ENCODE measurements around the gene HYAL2. TPM values are rescaled to one million over a fixed set of nuclear protein-coding genes. Genes with fewer than 3 reads are reported as not detected.

HYAL2 gene
- total and polyA plus RNA-seq, 2 of the 8 experiments (the other 6 are each of a cell fraction or from before 2014, with no cell fraction given), result 51.9 to 176 TPM

DNA sequence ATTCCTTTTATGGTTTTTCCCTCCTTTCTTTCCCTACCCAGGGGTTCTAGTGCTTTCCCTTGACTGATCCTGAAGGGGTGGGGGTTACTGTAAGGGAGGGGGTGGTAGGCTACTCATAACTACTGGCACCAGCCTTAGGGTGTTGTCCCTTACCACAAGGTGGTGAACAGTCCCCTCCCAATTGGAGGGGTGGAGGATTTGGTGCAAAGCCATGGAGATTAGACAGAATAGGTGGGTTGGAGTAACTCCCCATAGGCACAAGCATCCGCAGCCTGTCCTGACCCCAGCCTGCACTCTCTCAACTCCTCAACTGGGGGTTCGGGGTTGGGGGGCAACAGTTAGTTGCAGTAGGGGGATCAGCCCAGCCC is 2.6 kb upstream of the HYAL2 start:
- CTCF ChIA-PET (ENCODE audit: partially characterized antibody), result interaction anchor here (0.7 to 7.5 kb wide), 13 partner anchors 11 to 130 kb away, joined by 3 to 75 read pairs (median 11); partner anchors contain the start of genes HYAL1, IFRD2 and LSMEM2
- TF ChIP-seq EP300 (IDR thresholded peaks at IDR 0.05; ENCODE audit: borderline replicate concordance in 1 of 2, low read depth in 2 of 2, low read length in 2 of 2), result no peak
- no peak for TF ChIP-seq POLR2AphosphoS5 (IDR thresholded peaks at IDR 0.05; ENCODE audit: low read depth, low read length)
- no peak for TF ChIP-seq EZH2 (IDR thresholded peaks at IDR 0.05; ENCODE audit: low read depth, low read length, severe bottlenecking)
- TF ChIP-seq MAX (IDR thresholded peaks at IDR 0.05), result no peak
- no peak for TF ChIP-seq PHF8 (conservative IDR thresholded peaks at IDR 0.05; ENCODE audit: low read depth, low read length)
- TF ChIP-seq JUN (IDR thresholded peaks at IDR 0.05; ENCODE audit: low read depth, low read length), result no peak
- no peak for TF ChIP-seq HDAC2 (IDR thresholded peaks at IDR 0.05; ENCODE audit: borderline replicate concordance in 1 of 2, low read depth in 2 of 2, low read length in 2 of 2)
- no peak for TF ChIP-seq SRF (IDR thresholded peaks at IDR 0.05; ENCODE audit: low read depth, low read length)
- TF ChIP-seq, protein P1, sequence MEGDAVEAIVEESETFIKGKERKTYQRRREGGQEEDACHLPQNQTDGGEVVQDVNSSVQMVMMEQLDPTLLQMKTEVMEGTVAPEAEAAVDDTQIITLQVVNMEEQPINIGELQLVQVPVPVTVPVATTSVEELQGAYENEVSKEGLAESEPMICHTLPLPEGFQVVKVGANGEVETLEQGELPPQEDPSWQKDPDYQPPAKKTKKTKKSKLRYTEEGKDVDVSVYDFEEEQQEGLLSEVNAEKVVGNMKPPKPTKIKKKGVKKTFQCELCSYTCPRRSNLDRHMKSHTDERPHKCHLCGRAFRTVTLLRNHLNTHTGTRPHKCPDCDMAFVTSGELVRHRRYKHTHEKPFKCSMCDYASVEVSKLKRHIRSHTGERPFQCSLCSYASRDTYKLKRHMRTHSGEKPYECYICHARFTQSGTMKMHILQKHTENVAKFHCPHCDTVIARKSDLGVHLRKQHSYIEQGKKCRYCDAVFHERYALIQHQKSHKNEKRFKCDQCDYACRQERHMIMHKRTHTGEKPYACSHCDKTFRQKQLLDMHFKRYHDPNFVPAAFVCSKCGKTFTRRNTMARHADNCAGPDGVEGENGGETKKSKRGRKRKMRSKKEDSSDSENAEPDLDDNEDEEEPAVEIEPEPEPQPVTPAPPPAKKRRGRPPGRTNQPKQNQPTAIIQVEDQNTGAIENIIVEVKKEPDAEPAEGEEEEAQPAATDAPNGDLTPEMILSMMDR (IDR thresholded peaks at IDR 0.05; ENCODE audit: control extremely low read depth in 1 of 3, insufficient read depth in 1 of 3, low read depth in 1 of 3, low read length in 3 of 3), result no peak
- no peak for TF ChIP-seq CHD2 (IDR thresholded peaks at IDR 0.05; ENCODE audit: low read length)

More for the DNA sequence above, 2.6 kb upstream of the HYAL2 start:
- Histone ChIP-seq H4K8ac (ENCODE audit: extremely low read depth, insufficient read depth, low read length) (no peak overlapping the region), H3K56ac (replicated peaks; ENCODE audit: insufficient read length, low read depth, low read length) (no peak overlapping the region), H3K36me3 (ENCODE audit: control insufficient read depth in 2 of 4, insufficient read depth in 4 of 4, low read length in 3 of 4) (peaks cover 4 to 12% (median 7%) of the 10 kb centered on the region in 4 experiments; a peak in 5 of 8 replicates), H3K23ac (ENCODE audit: insufficient read length) (no peak overlapping the region), H4K20me1 (replicated peaks in 1 of 2; ENCODE audit: control insufficient read depth in 1 of 2, insufficient read depth in 2 of 2, low read length in 2 of 2) (peaks cover 1 to 8% of the 10 kb centered on the region in 2 experiments), H2AFZ (ENCODE audit: low read length) (no peak overlapping the region), H3K14ac (ENCODE audit: insufficient read length) (no peak overlapping the region), H3K79me1 (ENCODE audit: low read depth, low read length) (peaks cover 12% of the 10 kb centered on the region), H3K9ac (replicated peaks in 1 of 4; ENCODE audit: extremely low read depth in 1 of 4, low read depth in 3 of 4, low read length in 3 of 4) (no peak overlapping the region), H3K4ac (replicated peaks; ENCODE audit: insufficient read length, low read depth, low read length) (no peak overlapping the region), H2BK5ac (ENCODE audit: low read depth, low read length) (no peak overlapping the region), H2BK20ac (ENCODE audit: low read length) (no peak overlapping the region), H3K27me3 (replicated peaks in 1 of 4; ENCODE audit: control insufficient read depth in 3 of 4, extremely low read depth in 1 of 4, insufficient read depth in 3 of 4, low read length in 3 of 4) (no peaks in the 10 kb centered on the region), H4K5ac (ENCODE audit: insufficient read length, low read depth, low read length) (no peak overlapping the region), H2AK5ac (ENCODE audit: low read depth, low read length) (no peak overlapping the region), H3K18ac (ENCODE audit: extremely low read depth, low read length) (no peak overlapping the region), H3K9me3 (ENCODE audit: insufficient read depth in 2 of 2, low read depth in 1 of 2, low read length in 1 of 2) (no peaks in the 10 kb centered on the region), H3K4me2 (ENCODE audit: insufficient read depth in 1 of 2, low read depth in 2 of 2, low read length in 2 of 2) (no peak overlapping the region), H3K4me1 (replicated peaks in 1 of 4; ENCODE audit: control insufficient read depth in 3 of 4, insufficient read depth in 4 of 4, low read length in 3 of 4) (peaks cover 0 to 33% (median 18%) of the 10 kb centered on the region in 4 experiments; a peak in 6 of 7 replicates), H3K4me3 (ENCODE audit: extremely low read depth in 1 of 4, insufficient read depth in 2 of 4, low read depth in 3 of 4, low read length in 4 of 4) (no peak overlapping the region), H3K23me2 (ENCODE audit: low read depth, low read length) (peaks cover 28% of the 10 kb centered on the region), H2BK15ac (ENCODE audit: low read length) (no peak overlapping the region), H3K79me2 (ENCODE audit: control insufficient read depth in 1 of 2, insufficient read depth in 2 of 2, low read length in 2 of 2) (peaks cover 0 to 18% of the 10 kb centered on the region in 2 experiments; a peak in 2 of 4 replicates), H2BK12ac (ENCODE audit: low read depth, low read length) (no peak overlapping the region), H3K27ac (ENCODE audit: low read depth, low read length) (no peak overlapping the region), H2BK120ac (replicated peaks; ENCODE audit: low read depth, low read length) (no peak overlapping the region), H4K91ac (replicated peaks; ENCODE audit: insufficient read length, low read length) (no peak overlapping the region)
- POLR2A ChIA-PET (ENCODE audit: partially characterized antibody), result interaction anchor here (1.5 to 12.6 kb wide), 4 partner anchors 8 to 32 kb away, joined by 5 to 149 read pairs (median 34); partner anchors contain the start of genes HYAL1, HYAL3, IFRD2 and NAA80
- no peak for FAIRE-seq
- no peak for DNase-seq (ENCODE audit: low read depth in 1 of 2, low spot score in 2 of 2)
- WGBS, 2 experiments (ENCODE audit: extremely low coverage in 1 of 2, insufficient coverage in 1 of 2, insufficient read length in 1 of 2, insufficient replicate concordance in 2 of 2, low coverage in 1 of 2, low lambda C conversion rate in 2 of 2, missing lambda C conversion rate in 1 of 2), result 94% methylated on average over 2 of the region's 2 CpGs; no CpG with 5 or more reads in 1 of the 2 experiments
